ENCODE data around the gene NR1D2. TPM values are rescaled to one million over a fixed set of nuclear protein-coding genes. Genes with fewer than 3 reads are reported as not detected.
"Not testable (repeated sequence)": the region's sequence is repeated elsewhere in the genome, so short reads cannot be mapped to it uniquely, and the experiment has no call there.

The NR1D2 gene
- total RNA-seq, 1 donor from 2014 or later, result 35.5 TPM

DNA sequence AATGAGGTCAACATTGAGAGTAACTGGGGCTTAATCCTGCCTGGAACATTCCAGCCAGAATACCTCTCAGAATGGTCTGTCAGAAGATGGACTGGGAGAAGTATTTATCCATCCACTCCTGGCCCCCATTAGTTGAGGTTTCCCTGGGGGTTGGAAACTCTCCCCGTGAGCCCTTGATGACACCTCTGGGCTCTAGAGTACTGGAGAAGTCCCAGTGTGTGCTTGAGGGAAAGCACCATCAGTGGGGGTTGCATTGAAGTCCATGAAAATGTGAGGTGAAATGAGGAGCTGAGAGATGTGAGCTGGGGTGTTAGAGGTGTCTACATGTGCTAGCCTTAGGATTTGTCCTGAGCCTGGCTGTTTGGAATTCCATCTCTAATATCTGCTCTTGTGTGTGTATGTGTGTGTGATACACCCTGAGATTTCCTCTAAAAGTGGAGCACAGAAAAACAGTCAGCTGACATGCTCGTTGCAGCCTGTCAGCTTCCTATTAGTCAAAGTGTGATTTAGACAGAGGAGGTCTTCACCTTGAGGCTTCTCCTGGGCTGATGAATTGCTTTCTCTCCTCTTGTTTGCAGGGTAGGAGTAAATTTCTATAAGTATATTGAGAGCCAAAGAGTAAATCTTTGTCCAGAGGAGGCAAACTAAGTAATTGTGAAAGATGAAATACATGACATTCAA, 67.6 kb downstream of the NR1D2 start:
- Histone ChIP-seq H3K27ac (ENCODE audit: low read depth, low read length) (no peak overlapping the region), H3K4me1 (ENCODE audit: control insufficient read depth in 3 of 3, insufficient read depth in 3 of 3, low read length in 3 of 3) (no peaks in the 10 kb centered on the region), H3K36me3 (ENCODE audit: control insufficient read depth in 3 of 3, insufficient read depth in 3 of 3, low read length in 3 of 3) (peaks cover 0 to 2% (median 0%) of the 10 kb centered on the region in 3 donors), H3K9me3 (ENCODE audit: control insufficient read depth in 3 of 3, low read length in 3 of 3) (no peaks in the 10 kb centered on the region), H3K4me3 (ENCODE audit: low read length in 3 of 3) (no peak overlapping the region), H3K27me3 (ENCODE audit: control insufficient read depth in 3 of 3, insufficient read depth in 3 of 3, low read length in 3 of 3) (no peaks in the 10 kb centered on the region), H3K9ac (ENCODE audit: low read depth in 1 of 3, low read length in 3 of 3) (no peak overlapping the region)

- Histone ChIP-seq H3K27ac (ENCODE audit: low read depth, low read length) (no peak overlapping the region), H3K4me1 (ENCODE audit: control insufficient read depth in 3 of 3, insufficient read depth in 3 of 3, low read length in 3 of 3) (no peaks in the 10 kb centered on the region), H3K36me3 (ENCODE audit: control insufficient read depth in 3 of 3, insufficient read depth in 3 of 3, low read length in 3 of 3) (no peaks in the 10 kb centered on the region), H3K9ac (ENCODE audit: low read depth in 1 of 3, low read length in 3 of 3) (no peak overlapping the region), H3K9me3 (ENCODE audit: control insufficient read depth in 3 of 3, low read length in 3 of 3) (no peaks in the 10 kb centered on the region), H3K4me3 (ENCODE audit: low read length in 3 of 3) (no peak overlapping the region), H3K27me3 (ENCODE audit: control insufficient read depth in 3 of 3, insufficient read depth in 3 of 3, low read length in 3 of 3) (no peaks in the 10 kb centered on the region)
These were observed 72.2 kb downstream of the NR1D2 start for GRCh38 chr3:24017305-24017704.

DNA sequence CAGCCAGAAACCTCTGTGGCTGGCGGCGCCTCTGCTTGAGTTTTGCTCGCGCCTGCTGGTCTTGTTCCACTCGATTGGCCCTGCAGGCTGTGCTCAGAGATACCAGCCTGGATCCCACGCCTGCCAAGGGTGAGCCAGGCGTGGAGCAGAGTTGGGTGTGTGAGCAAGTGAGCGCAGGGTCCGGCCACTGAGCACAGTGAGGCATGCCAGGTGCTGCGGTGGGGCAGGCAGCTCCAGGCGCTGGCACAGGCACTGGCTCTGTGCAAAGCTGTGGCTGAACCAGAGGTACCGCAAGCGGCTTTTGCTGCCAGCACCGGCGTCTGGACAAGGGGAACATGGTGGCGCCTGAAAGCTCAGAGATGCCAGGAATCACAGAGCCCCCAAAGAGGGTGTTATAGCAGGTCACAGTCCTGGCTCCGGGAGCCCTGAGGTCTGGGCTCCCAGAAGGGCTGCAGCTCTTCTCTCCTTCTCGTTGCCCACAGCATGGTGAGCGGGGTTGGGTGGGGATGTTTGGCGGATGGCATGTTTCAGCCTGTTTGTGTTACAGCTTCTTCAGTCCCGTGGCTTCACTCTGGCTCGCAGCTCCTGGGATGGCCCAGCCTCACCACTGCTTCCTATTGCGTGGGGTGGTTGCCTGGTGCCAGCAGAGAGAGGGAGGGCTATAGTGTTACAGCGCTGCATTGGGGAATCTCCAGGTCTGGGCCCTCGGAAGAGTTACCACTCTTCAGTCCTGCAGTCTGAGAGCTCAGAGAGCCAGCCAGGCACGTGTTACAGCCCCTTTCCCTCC, 73.9 kb downstream of the NR1D2 start:
- Histone ChIP-seq H3K36me3 (ENCODE audit: control insufficient read depth in 3 of 3, insufficient read depth in 3 of 3, low read length in 3 of 3) (no peaks in the 10 kb centered on the region), H3K27ac (ENCODE audit: low read depth, low read length) (no peak overlapping the region), H3K4me1 (ENCODE audit: control insufficient read depth in 3 of 3, insufficient read depth in 3 of 3, low read length in 3 of 3) (no peaks in the 10 kb centered on the region), H3K9ac (ENCODE audit: low read depth in 1 of 3, low read length in 3 of 3) (no peak overlapping the region), H3K27me3 (ENCODE audit: control insufficient read depth in 3 of 3, insufficient read depth in 3 of 3, low read length in 3 of 3) (no peaks in the 10 kb centered on the region), H3K9me3 (ENCODE audit: control insufficient read depth in 3 of 3, low read length in 3 of 3) (no peaks in the 10 kb centered on the region), H3K4me3 (ENCODE audit: low read length in 3 of 3) (no peak overlapping the region)

- no peak overlapping the region for H3K27ac ChIP-seq (ENCODE audit: low read depth, low read length)
- H3K9ac ChIP-seq (ENCODE audit: low read depth in 1 of 3, low read length in 3 of 3), result no peak overlapping the region
- no peaks in the 10 kb centered on the region for H3K4me1 ChIP-seq (ENCODE audit: control insufficient read depth in 3 of 3, insufficient read depth in 3 of 3, low read length in 3 of 3)
- no peaks in the 10 kb centered on the region for H3K27me3 ChIP-seq (ENCODE audit: control insufficient read depth in 3 of 3, insufficient read depth in 3 of 3, low read length in 3 of 3)
- no peak overlapping the region for H3K4me3 ChIP-seq (ENCODE audit: low read length in 3 of 3)
- no peaks in the 10 kb centered on the region for H3K9me3 ChIP-seq (ENCODE audit: control insufficient read depth in 3 of 3, low read length in 3 of 3)
- H3K36me3 ChIP-seq (ENCODE audit: control insufficient read depth in 3 of 3, insufficient read depth in 3 of 3, low read length in 3 of 3), result no peaks in the 10 kb centered on the region
These were observed 74.5 kb downstream of the NR1D2 start for GRCh38 chr3:24019585-24019984.

- Histone ChIP-seq H3K4me3 (ENCODE audit: low read length in 3 of 3) (no peak overlapping the region), H3K9ac (ENCODE audit: low read depth in 1 of 3, low read length in 3 of 3) (no peak overlapping the region), H3K27ac (ENCODE audit: low read depth, low read length) (no peak overlapping the region), H3K27me3 (ENCODE audit: control insufficient read depth in 3 of 3, insufficient read depth in 3 of 3, low read length in 3 of 3) (no peaks in the 10 kb centered on the region), H3K36me3 (ENCODE audit: control insufficient read depth in 3 of 3, insufficient read depth in 3 of 3, low read length in 3 of 3) (no peaks in the 10 kb centered on the region), H3K4me1 (ENCODE audit: control insufficient read depth in 3 of 3, insufficient read depth in 3 of 3, low read length in 3 of 3) (no peaks in the 10 kb centered on the region), H3K9me3 (ENCODE audit: control insufficient read depth in 3 of 3, low read length in 3 of 3) (no peaks in the 10 kb centered on the region)
These were observed 75.1 kb downstream of the NR1D2 start for GRCh38 chr3:24020036-24020691.

GRCh38 chr3:24023197-24023596, 78.1 kb downstream of the NR1D2 start:
- Histone ChIP-seq H3K36me3 (ENCODE audit: control insufficient read depth in 3 of 3, insufficient read depth in 3 of 3, low read length in 3 of 3) (no peaks in the 10 kb centered on the region), H3K9ac (ENCODE audit: low read depth in 1 of 3, low read length in 3 of 3) (no peak overlapping the region), H3K4me1 (ENCODE audit: control insufficient read depth in 3 of 3, insufficient read depth in 3 of 3, low read length in 3 of 3) (no peaks in the 10 kb centered on the region), H3K4me3 (ENCODE audit: low read length in 3 of 3) (no peak overlapping the region), H3K27ac (ENCODE audit: low read depth, low read length) (no peak overlapping the region), H3K27me3 (ENCODE audit: control insufficient read depth in 3 of 3, insufficient read depth in 3 of 3, low read length in 3 of 3) (no peaks in the 10 kb centered on the region), H3K9me3 (ENCODE audit: control insufficient read depth in 3 of 3, low read length in 3 of 3) (no peaks in the 10 kb centered on the region)

GRCh38 chr3:24025805-24026204, 80.7 kb downstream of the NR1D2 start:
- no peak overlapping the region for H3K27ac ChIP-seq (ENCODE audit: low read depth, low read length)
- no peaks in the 10 kb centered on the region for H3K4me1 ChIP-seq (ENCODE audit: control insufficient read depth in 3 of 3, insufficient read depth in 3 of 3, low read length in 3 of 3)
- no peaks in the 10 kb centered on the region for H3K9me3 ChIP-seq (ENCODE audit: control insufficient read depth in 3 of 3, low read length in 3 of 3)
- H3K27me3 ChIP-seq (ENCODE audit: control insufficient read depth in 3 of 3, insufficient read depth in 3 of 3, low read length in 3 of 3), result no peaks in the 10 kb centered on the region
- H3K36me3 ChIP-seq (ENCODE audit: control insufficient read depth in 3 of 3, insufficient read depth in 3 of 3, low read length in 3 of 3), result no peaks in the 10 kb centered on the region
- H3K4me3 ChIP-seq (ENCODE audit: low read length in 3 of 3), result no peak overlapping the region
- no peak overlapping the region for H3K9ac ChIP-seq (ENCODE audit: low read depth in 1 of 3, low read length in 3 of 3)

- not testable (repeated sequence) for H3K9ac ChIP-seq (ENCODE audit: low read depth in 1 of 3, low read length in 3 of 3); H3K27me3 ChIP-seq (ENCODE audit: control insufficient read depth in 3 of 3, insufficient read depth in 3 of 3, low read length in 3 of 3); H3K36me3 ChIP-seq (ENCODE audit: control insufficient read depth in 3 of 3, insufficient read depth in 3 of 3, low read length in 3 of 3); H3K4me1 ChIP-seq (ENCODE audit: control insufficient read depth in 3 of 3, insufficient read depth in 3 of 3, low read length in 3 of 3); H3K4me3 ChIP-seq (ENCODE audit: low read length in 3 of 3); H3K27ac ChIP-seq (ENCODE audit: low read depth, low read length); H3K9me3 ChIP-seq (ENCODE audit: control insufficient read depth in 3 of 3, low read length in 3 of 3)
These were observed 81.6 kb downstream of the NR1D2 start for GRCh38 chr3:24026665-24027064.

DNA sequence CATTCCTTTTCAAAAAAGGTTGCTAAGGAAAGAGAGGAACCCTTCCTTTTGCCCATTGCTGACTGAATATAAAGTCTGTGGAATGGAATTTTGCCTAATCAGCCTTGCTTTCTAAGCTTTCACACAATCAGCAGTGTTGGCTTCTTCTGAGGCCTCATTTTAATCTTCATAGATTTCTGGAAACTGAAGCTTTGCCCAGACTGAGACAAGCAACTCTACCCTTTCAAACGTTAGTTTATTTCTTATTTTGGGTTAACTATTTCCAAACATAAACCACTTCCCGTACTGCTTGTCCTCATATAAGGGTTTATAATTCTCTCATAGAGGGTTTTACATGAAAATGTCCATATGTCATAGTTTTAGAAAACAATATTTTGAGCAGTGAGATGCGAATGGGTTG, 82.9 kb downstream of the NR1D2 start:
- no peaks in the 10 kb centered on the region for H3K36me3 ChIP-seq (ENCODE audit: control insufficient read depth in 3 of 3, insufficient read depth in 3 of 3, low read length in 3 of 3)
- no peak overlapping the region for H3K9ac ChIP-seq (ENCODE audit: low read depth in 1 of 3, low read length in 3 of 3)
- no peaks in the 10 kb centered on the region for H3K4me1 ChIP-seq (ENCODE audit: control insufficient read depth in 3 of 3, insufficient read depth in 3 of 3, low read length in 3 of 3)
- no peaks in the 10 kb centered on the region for H3K27me3 ChIP-seq (ENCODE audit: control insufficient read depth in 3 of 3, insufficient read depth in 3 of 3, low read length in 3 of 3)
- H3K9me3 ChIP-seq (ENCODE audit: control insufficient read depth in 3 of 3, low read length in 3 of 3), result peaks cover 0 to 2% (median 0%) of the 10 kb centered on the region in 3 donors
- no peak overlapping the region for H3K27ac ChIP-seq (ENCODE audit: low read depth, low read length)
- H3K4me3 ChIP-seq (ENCODE audit: low read length in 3 of 3), result no peak overlapping the region

Data from skeletal muscle tissue (tissue), 4 donors.